Measurements from ENCODE around the gene PCDHB1.

- TF ChIP-seq, protein P1, sequence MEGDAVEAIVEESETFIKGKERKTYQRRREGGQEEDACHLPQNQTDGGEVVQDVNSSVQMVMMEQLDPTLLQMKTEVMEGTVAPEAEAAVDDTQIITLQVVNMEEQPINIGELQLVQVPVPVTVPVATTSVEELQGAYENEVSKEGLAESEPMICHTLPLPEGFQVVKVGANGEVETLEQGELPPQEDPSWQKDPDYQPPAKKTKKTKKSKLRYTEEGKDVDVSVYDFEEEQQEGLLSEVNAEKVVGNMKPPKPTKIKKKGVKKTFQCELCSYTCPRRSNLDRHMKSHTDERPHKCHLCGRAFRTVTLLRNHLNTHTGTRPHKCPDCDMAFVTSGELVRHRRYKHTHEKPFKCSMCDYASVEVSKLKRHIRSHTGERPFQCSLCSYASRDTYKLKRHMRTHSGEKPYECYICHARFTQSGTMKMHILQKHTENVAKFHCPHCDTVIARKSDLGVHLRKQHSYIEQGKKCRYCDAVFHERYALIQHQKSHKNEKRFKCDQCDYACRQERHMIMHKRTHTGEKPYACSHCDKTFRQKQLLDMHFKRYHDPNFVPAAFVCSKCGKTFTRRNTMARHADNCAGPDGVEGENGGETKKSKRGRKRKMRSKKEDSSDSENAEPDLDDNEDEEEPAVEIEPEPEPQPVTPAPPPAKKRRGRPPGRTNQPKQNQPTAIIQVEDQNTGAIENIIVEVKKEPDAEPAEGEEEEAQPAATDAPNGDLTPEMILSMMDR (IDR thresholded peaks at IDR 0.05) = no peak
- TF ChIP-seq POLR2A (IDR thresholded peaks at IDR 0.05) = no peak
- TF ChIP-seq EP300 (IDR thresholded peaks at IDR 0.05) = no peak
Observed at GRCh38 chr5:141039061-141039460, 12.1 kb upstream of the PCDHB1 start.
